Measurements from ENCODE around the gene EFCAB5.
"Not testable (repeated sequence)": the region's sequence is repeated elsewhere in the genome, so short reads cannot be mapped to it uniquely, and the experiment has no call there.

Gene EFCAB5

GRCh38 chr17:29948448-29949215 is 7.2 kb downstream of the EFCAB5 start:
- DNase-seq (ENCODE audit: low read depth) = peak; percentile 89
- TF ChIP-seq POLR2A (IDR thresholded peaks at IDR 0.05; ENCODE audit: extremely low read depth, insufficient read length) (no peak), MYC (IDR thresholded peaks at IDR 0.05; ENCODE audit: low read depth, low read length) (no peak; the same call in none of the 2 replicates), MAX (IDR thresholded peaks at IDR 0.05; ENCODE audit: low read depth, low read length) (no peak), CTCF (IDR thresholded peaks at IDR 0.05; ENCODE audit: low read depth, low read length) (no peak)
- peak overlapping the region; percentile 18 for H3K4me3 ChIP-seq (ENCODE audit: low read depth, low read length)

- TF ChIP-seq MAX (IDR thresholded peaks at IDR 0.05; ENCODE audit: low read depth, low read length) = no peak
- peak; percentile 17 for DNase-seq (ENCODE audit: low read depth)
- H3K4me3 ChIP-seq (ENCODE audit: low read depth, low read length) = no peak overlapping the region
These were observed 8.3 kb downstream of the EFCAB5 start for GRCh38 chr17:29949696-29950095.

GRCh38 chr17:29954405-29954804 is 13.0 kb downstream of the EFCAB5 start:
- peak; percentile 21 for DNase-seq (ENCODE audit: low read depth)
- no peak overlapping the region for H3K4me3 ChIP-seq (ENCODE audit: low read depth, low read length)
- TF ChIP-seq POLR2A (IDR thresholded peaks at IDR 0.05; ENCODE audit: extremely low read depth, insufficient read length) (no peak), CTCF (IDR thresholded peaks at IDR 0.05; ENCODE audit: low read depth, low read length) (no peak), MYC (IDR thresholded peaks at IDR 0.05; ENCODE audit: low read depth, low read length) (no peak), MAX (IDR thresholded peaks at IDR 0.05; ENCODE audit: low read depth, low read length) (no peak)

- TF ChIP-seq MAX (IDR thresholded peaks at IDR 0.05; ENCODE audit: low read depth, low read length) = no peak
- TF ChIP-seq POLR2A (IDR thresholded peaks at IDR 0.05; ENCODE audit: extremely low read depth, insufficient read length) = no peak
- TF ChIP-seq MYC (IDR thresholded peaks at IDR 0.05; ENCODE audit: low read depth, low read length) = no peak
- no peak for TF ChIP-seq CTCF (IDR thresholded peaks at IDR 0.05; ENCODE audit: low read depth, low read length)
- DNase-seq (ENCODE audit: low read depth) = peak; percentile 19
- no peak overlapping the region for H3K4me3 ChIP-seq (ENCODE audit: low read depth, low read length)
These were observed 14.8 kb downstream of the EFCAB5 start for GRCh38 chr17:29956225-29956624.

GRCh38 chr17:29957488-29957887 is 16.1 kb downstream of the EFCAB5 start:
- not testable (repeated sequence) for H3K4me3 ChIP-seq (ENCODE audit: low read depth, low read length); DNase-seq (ENCODE audit: low read depth)

- DNase-seq (ENCODE audit: low read depth) = no peak
- H3K4me3 ChIP-seq (ENCODE audit: low read depth, low read length) = no peak overlapping the region
- TF ChIP-seq MYC (IDR thresholded peaks at IDR 0.05; ENCODE audit: low read depth, low read length) (no peak), MAX (IDR thresholded peaks at IDR 0.05; ENCODE audit: low read depth, low read length) (no peak), CTCF (IDR thresholded peaks at IDR 0.05; ENCODE audit: low read depth, low read length) (no peak), POLR2A (IDR thresholded peaks at IDR 0.05; ENCODE audit: extremely low read depth, insufficient read length) (no peak)
These were observed 17.7 kb downstream of the EFCAB5 start for GRCh38 chr17:29958947-29959657.

All from NB4 (cell line).